ENCODE results near the gene USH2A. TPM values are rescaled to one million over a fixed set of nuclear protein-coding genes. Genes with fewer than 3 reads are reported as not detected.
A peak's percentile ranks its signal among the peaks of the same experiment; 100 is the strongest.

USH2A gene
- total and polyA plus RNA-seq, 2 experiments from 2014 or later, result 0.24 TPM; not detected in 1

DNA sequence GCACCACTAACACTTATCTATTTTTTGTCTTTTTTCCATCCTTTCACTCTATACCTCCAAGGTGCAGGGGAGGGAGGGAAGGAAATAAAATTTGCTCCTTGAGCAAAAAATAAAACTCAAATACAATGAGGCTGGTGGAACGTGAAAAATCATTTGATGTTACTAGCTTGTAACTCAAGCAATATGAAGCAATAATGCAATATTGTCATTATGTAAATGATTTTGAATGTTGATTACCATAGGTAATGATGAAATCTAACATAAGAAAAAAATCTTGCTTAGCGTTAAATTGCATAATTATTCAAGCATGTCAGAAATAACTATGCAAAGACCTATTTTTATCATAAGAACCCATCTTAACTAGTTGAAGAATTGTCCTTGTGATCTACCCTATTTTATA is 578.5 kb downstream of the USH2A start:
- H3K27me3 ChIP-seq, result no peaks in the 10 kb centered on the region
- no peaks in the 10 kb centered on the region for H3K36me3 ChIP-seq
- no peak overlapping the region for H3K4me3 ChIP-seq
- H3K4me1 ChIP-seq (ENCODE audit: low read depth), result no peaks in the 10 kb centered on the region
- no peaks in the 10 kb centered on the region for H3K9me3 ChIP-seq (ENCODE audit: low read depth)
- TF ChIP-seq, protein P1, sequence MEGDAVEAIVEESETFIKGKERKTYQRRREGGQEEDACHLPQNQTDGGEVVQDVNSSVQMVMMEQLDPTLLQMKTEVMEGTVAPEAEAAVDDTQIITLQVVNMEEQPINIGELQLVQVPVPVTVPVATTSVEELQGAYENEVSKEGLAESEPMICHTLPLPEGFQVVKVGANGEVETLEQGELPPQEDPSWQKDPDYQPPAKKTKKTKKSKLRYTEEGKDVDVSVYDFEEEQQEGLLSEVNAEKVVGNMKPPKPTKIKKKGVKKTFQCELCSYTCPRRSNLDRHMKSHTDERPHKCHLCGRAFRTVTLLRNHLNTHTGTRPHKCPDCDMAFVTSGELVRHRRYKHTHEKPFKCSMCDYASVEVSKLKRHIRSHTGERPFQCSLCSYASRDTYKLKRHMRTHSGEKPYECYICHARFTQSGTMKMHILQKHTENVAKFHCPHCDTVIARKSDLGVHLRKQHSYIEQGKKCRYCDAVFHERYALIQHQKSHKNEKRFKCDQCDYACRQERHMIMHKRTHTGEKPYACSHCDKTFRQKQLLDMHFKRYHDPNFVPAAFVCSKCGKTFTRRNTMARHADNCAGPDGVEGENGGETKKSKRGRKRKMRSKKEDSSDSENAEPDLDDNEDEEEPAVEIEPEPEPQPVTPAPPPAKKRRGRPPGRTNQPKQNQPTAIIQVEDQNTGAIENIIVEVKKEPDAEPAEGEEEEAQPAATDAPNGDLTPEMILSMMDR (IDR thresholded peaks at IDR 0.05; ENCODE audit: low read depth, low read length), result no peak
- DNase-seq (ENCODE audit: low read depth in 1 of 2, low spot score in 1 of 2), result no peak
- no peak overlapping the region for H3K27ac ChIP-seq

DNA sequence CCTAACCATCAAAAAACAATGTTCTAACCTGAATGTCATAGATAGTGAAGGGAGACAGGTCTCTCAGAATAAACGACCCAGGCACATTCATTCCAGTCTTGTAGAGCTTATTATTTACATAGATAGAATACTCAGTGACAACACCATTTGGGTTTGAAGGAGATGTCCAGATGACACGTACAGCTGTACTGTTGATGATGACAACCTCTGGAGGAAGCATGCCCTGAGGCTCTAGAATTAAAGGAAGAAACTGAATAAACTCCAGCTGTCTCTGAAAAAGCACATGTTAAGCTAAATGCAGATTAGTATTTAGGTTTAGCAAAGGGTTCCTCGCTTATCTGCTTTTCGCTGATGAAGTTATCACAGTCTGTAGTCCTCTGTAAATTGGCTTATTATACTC is 579.0 kb downstream of the USH2A start:
- Histone ChIP-seq H3K4me3 (no peak overlapping the region), H3K27ac (no peak overlapping the region), H3K36me3 (no peaks in the 10 kb centered on the region), H3K4me1 (ENCODE audit: low read depth) (no peaks in the 10 kb centered on the region), H3K27me3 (no peaks in the 10 kb centered on the region), H3K9me3 (ENCODE audit: low read depth) (no peaks in the 10 kb centered on the region)
- TF ChIP-seq, protein P1 (IDR thresholded peaks at IDR 0.05; ENCODE audit: low read depth, low read length), result no peak
- no peak for DNase-seq (ENCODE audit: low read depth in 1 of 2, low spot score in 1 of 2)

GRCh38 chr1:215842905-215843304 is 580.3 kb downstream of the USH2A start:
- H3K9me3 ChIP-seq (ENCODE audit: low read depth), result no peaks in the 10 kb centered on the region
- TF ChIP-seq, protein P1 (IDR thresholded peaks at IDR 0.05; ENCODE audit: low read depth, low read length), result no peak
- no peak for DNase-seq (ENCODE audit: low read depth in 1 of 2, low spot score in 1 of 2)
- H3K4me1 ChIP-seq (ENCODE audit: low read depth), result no peaks in the 10 kb centered on the region
- no peaks in the 10 kb centered on the region for H3K36me3 ChIP-seq
- H3K27me3 ChIP-seq, result no peaks in the 10 kb centered on the region
- H3K27ac ChIP-seq, result no peak overlapping the region
- H3K4me3 ChIP-seq, result no peak overlapping the region

DNA sequence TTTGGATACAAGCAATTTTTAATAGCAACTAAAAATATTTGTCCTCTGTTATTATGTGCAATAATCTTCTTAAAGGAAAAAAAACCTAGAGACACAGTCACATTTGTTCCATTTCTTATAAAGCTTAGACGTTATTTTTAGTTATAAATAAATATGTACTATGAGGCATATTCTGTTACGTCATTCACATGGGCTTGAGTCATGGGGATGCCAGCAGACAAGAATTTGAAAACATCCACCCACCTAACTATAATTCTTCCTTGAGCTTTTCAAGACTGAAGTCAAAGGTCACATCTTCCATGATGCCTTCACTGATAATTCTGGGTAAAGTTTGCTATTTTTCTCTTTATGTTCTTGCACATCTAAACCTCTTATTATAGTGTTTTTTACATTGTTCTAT is 587.3 kb downstream of the USH2A start:
- peak in 1 of 2 donors; percentile 33 for DNase-seq (ENCODE audit: low read depth in 1 of 2, low spot score in 1 of 2)
- TF ChIP-seq, protein P1 (IDR thresholded peaks at IDR 0.05; ENCODE audit: low read depth, low read length), result no peak
- Histone ChIP-seq H3K27me3 (no peaks in the 10 kb centered on the region), H3K27ac (no peak overlapping the region), H3K4me3 (no peak overlapping the region), H3K4me1 (ENCODE audit: low read depth) (no peaks in the 10 kb centered on the region), H3K9me3 (ENCODE audit: low read depth) (no peaks in the 10 kb centered on the region), H3K36me3 (no peaks in the 10 kb centered on the region)

DNA sequence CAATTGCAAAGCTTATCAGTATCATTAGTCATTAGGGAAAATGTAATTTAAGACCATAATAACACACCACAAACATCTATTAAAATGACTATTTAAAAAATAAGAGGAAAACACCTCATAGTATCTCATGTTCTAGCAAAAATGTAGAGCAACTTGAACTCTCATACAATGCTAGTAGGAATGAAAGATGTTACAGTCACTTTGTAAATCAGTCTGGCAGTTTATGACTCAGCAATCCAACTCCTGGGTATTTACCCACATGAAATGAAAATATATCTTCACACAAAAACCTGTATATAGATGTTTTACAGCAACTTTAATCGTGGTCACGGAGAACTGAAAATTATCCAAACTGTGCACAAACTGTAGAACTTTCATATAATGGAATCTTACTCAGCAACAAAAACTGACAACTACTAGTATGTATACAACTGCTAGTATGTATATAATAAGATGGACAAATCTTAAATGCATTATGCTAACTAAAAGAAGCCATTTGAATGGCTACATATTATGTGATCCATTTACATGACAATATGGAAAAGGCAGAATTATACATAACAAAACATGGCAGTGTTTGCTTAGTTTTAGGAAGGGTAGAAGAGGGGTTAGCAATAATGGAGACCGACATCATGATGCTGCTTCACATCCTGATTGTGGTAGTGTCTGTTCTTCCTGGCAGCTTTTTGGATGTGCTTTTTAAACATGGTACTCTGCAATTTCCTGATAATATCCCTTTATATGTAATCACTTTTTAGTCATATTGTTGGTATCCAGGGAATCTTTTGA is 589.1 kb downstream of the USH2A start:
- no peaks in the 10 kb centered on the region for H3K27me3 ChIP-seq
- H3K4me3 ChIP-seq, result no peak overlapping the region
- TF ChIP-seq, protein P1 (IDR thresholded peaks at IDR 0.05; ENCODE audit: low read depth, low read length), result no peak
- no peaks in the 10 kb centered on the region for H3K4me1 ChIP-seq (ENCODE audit: low read depth)
- DNase-seq (ENCODE audit: low read depth in 1 of 2, low spot score in 1 of 2), result no peak
- H3K9me3 ChIP-seq (ENCODE audit: low read depth), result no peaks in the 10 kb centered on the region
- no peak overlapping the region for H3K27ac ChIP-seq
- H3K36me3 ChIP-seq, result no peaks in the 10 kb centered on the region
